ENCODE measurements around the gene IGSF21. TPM values are rescaled to one million over a fixed set of nuclear protein-coding genes. Genes with fewer than 3 reads are reported as not detected.

The IGSF21 gene
- total RNA-seq, 2 experiments from 2014 or later: not detected

GRCh38 chr1:18144062-18144461, 36.5 kb downstream of the IGSF21 start:
- H3K27me3 Mint-ChIP-seq: peaks cover 12% of the 10 kb centered on the region
- Histone ChIP-seq H3K27ac (ENCODE audit: low read depth in 1 of 2, low read length in 2 of 2) (no peak overlapping the region), H3K36me3 (ENCODE audit: insufficient read depth, low read length) (no peaks in the 10 kb centered on the region), H3K4me3 (ENCODE audit: low read length) (no peak overlapping the region), H3K9me3 (ENCODE audit: control insufficient read depth in 1 of 2, insufficient read depth in 1 of 2, low read length in 2 of 2) (no peaks in the 10 kb centered on the region), H3K27me3 (ENCODE audit: control insufficient read depth in 1 of 2, insufficient read depth in 2 of 2, low read length in 2 of 2) (no peaks in the 10 kb centered on the region), H3K4me1 (ENCODE audit: insufficient read depth, low read length) (no peaks in the 10 kb centered on the region)
- intact Hi-C loops (cut with DNase I, micrococcal nuclease): no loop called here
- no peak overlapping the region for H3K4me3 Mint-ChIP-seq
- H3K27ac Mint-ChIP-seq: no peak overlapping the region
- POLR2A ChIA-PET: no interaction called here
- H3K4me1 Mint-ChIP-seq (ENCODE audit: low read depth): no peaks in the 10 kb centered on the region
- no peak for ATAC-seq (ENCODE audit: poor library complexity)
- no peaks in the 10 kb centered on the region for H3K9me3 Mint-ChIP-seq
- no peak for TF ChIP-seq CTCF (IDR thresholded peaks at IDR 0.05)
- H3K36me3 Mint-ChIP-seq (ENCODE audit: low read depth): no peaks in the 10 kb centered on the region
- CTCF ChIA-PET: no interaction called here
- no peak for DNase-seq

GRCh38 chr1:18144916-18145647, 37.5 kb downstream of the IGSF21 start:
- POLR2A ChIA-PET: no interaction called here
- H3K27me3 Mint-ChIP-seq: peaks cover 11% of the 10 kb centered on the region
- H3K27ac Mint-ChIP-seq: no peak overlapping the region
- Histone ChIP-seq H3K4me1 (ENCODE audit: insufficient read depth, low read length) (no peaks in the 10 kb centered on the region), H3K36me3 (ENCODE audit: insufficient read depth, low read length) (no peaks in the 10 kb centered on the region), H3K27ac (ENCODE audit: low read depth in 1 of 2, low read length in 2 of 2) (no peak overlapping the region), H3K27me3 (ENCODE audit: control insufficient read depth in 1 of 2, insufficient read depth in 2 of 2, low read length in 2 of 2) (no peaks in the 10 kb centered on the region), H3K4me3 (ENCODE audit: low read length) (no peak overlapping the region), H3K9me3 (ENCODE audit: control insufficient read depth in 1 of 2, insufficient read depth in 1 of 2, low read length in 2 of 2) (no peaks in the 10 kb centered on the region)
- no peaks in the 10 kb centered on the region for H3K9me3 Mint-ChIP-seq
- no peaks in the 10 kb centered on the region for H3K4me1 Mint-ChIP-seq (ENCODE audit: low read depth)
- intact Hi-C loops (cut with DNase I, micrococcal nuclease): no loop called here
- DNase-seq (no peak), ATAC-seq (ENCODE audit: poor library complexity) (no peak)
- TF ChIP-seq CTCF (IDR thresholded peaks at IDR 0.05): no peak
- H3K36me3 Mint-ChIP-seq (ENCODE audit: low read depth): no peaks in the 10 kb centered on the region
- CTCF ChIA-PET: no interaction called here
- H3K4me3 Mint-ChIP-seq: no peak overlapping the region

GRCh38 chr1:18145851-18146618, 38.4 kb downstream of the IGSF21 start:
- H3K4me1 Mint-ChIP-seq (ENCODE audit: low read depth): no peaks in the 10 kb centered on the region
- no peak for TF ChIP-seq CTCF (IDR thresholded peaks at IDR 0.05)
- Histone ChIP-seq H3K36me3 (ENCODE audit: insufficient read depth, low read length) (no peaks in the 10 kb centered on the region), H3K4me3 (ENCODE audit: low read length) (no peak overlapping the region), H3K27ac (ENCODE audit: low read depth in 1 of 2, low read length in 2 of 2) (no peak overlapping the region), H3K4me1 (ENCODE audit: insufficient read depth, low read length) (no peaks in the 10 kb centered on the region), H3K27me3 (ENCODE audit: control insufficient read depth in 1 of 2, insufficient read depth in 2 of 2, low read length in 2 of 2) (no peaks in the 10 kb centered on the region), H3K9me3 (ENCODE audit: control insufficient read depth in 1 of 2, insufficient read depth in 1 of 2, low read length in 2 of 2) (no peaks in the 10 kb centered on the region)
- peaks cover 11% of the 10 kb centered on the region for H3K27me3 Mint-ChIP-seq
- ATAC-seq (ENCODE audit: poor library complexity) (no peak), DNase-seq (no peak)
- no peaks in the 10 kb centered on the region for H3K9me3 Mint-ChIP-seq
- POLR2A ChIA-PET: no interaction called here
- no peak overlapping the region for H3K4me3 Mint-ChIP-seq
- no peaks in the 10 kb centered on the region for H3K36me3 Mint-ChIP-seq (ENCODE audit: low read depth)
- no peak overlapping the region for H3K27ac Mint-ChIP-seq
- intact Hi-C loops (cut with DNase I, micrococcal nuclease): no loop called here
- CTCF ChIA-PET: no interaction called here

All from CD4-positive, alpha-beta T cell (primary cell).